Mesendoderm (in vitro differentiated cells): ENCODE measurements around the gene BOC.

Experiments
- DNase-seq: peaks from one replicate; pipeline ENCODE4 v3.0.0; 2013
- H2AK5ac ChIP-seq: 2 replicates; pipeline ENCODE4 v1.6.1; 2013; ENCODE audit warnings: low read length, inconsistent platforms
- H2BK120ac ChIP-seq: 2 replicates; pipeline ENCODE4 v1.6.1; 2013; ENCODE audit warnings: low read depth, mild to moderate bottlenecking, low read length, moderate library complexity, mixed read lengths
- H2BK15ac ChIP-seq: replicated peaks from 2 replicates; pipeline ENCODE4 v1.6.1; 2013; ENCODE audit warnings: low read depth, mild to moderate bottlenecking, moderate library complexity
- H2BK5ac ChIP-seq: 2 replicates; pipeline ENCODE4 v1.6.1; 2013; ENCODE audit warnings: low read length, inconsistent platforms
- H3K18ac ChIP-seq: 2 replicates; pipeline ENCODE4 v1.6.1; 2013; ENCODE audit warnings: mild to moderate bottlenecking, low read length, mixed read lengths
- H3K23ac ChIP-seq: one replicate; pipeline ENCODE4 v1.6.1; 2013; ENCODE audit warnings: low read length
- H3K27ac ChIP-seq: 2 replicates; pipeline ENCODE4 v1.5.1; 2013; ENCODE audit warnings: low read depth, mild to moderate bottlenecking, inconsistent platforms, low read length, moderate library complexity
- H3K27me3 ChIP-seq: 2 replicates; pipeline ENCODE4 v1.6.1; 2013; ENCODE audit warnings: low read length, control low read depth, mild to moderate bottlenecking, inconsistent platforms; ENCODE audit not compliant: insufficient read depth, poor library complexity
- H3K36me3 ChIP-seq: 2 replicates; pipeline ENCODE4 v1.6.1; 2013; ENCODE audit warnings: low read length, inconsistent platforms; ENCODE audit not compliant: control insufficient read depth, insufficient read depth
- H3K4ac ChIP-seq: one replicate; pipeline ENCODE4 v1.6.1; 2013; ENCODE audit warnings: low read depth, mild to moderate bottlenecking, low read length, moderate library complexity
- H3K4me1 ChIP-seq: 2 replicates; pipeline ENCODE4 v1.6.1; 2013; ENCODE audit warnings: low read depth, low read length, inconsistent platforms; ENCODE audit not compliant: control insufficient read depth
- H3K4me2 ChIP-seq: 2 replicates; pipeline ENCODE4 v1.6.1; 2013; ENCODE audit warnings: low read length
- H3K4me3 ChIP-seq: 2 replicates; pipeline ENCODE4 v1.5.1; 2013; ENCODE audit warnings: mild to moderate bottlenecking, low read length
- H3K56ac ChIP-seq: one replicate; pipeline ENCODE4 v1.6.1; 2013; ENCODE audit warnings: low read length
- H3K79me1 ChIP-seq: 2 replicates; pipeline ENCODE4 v1.6.1; 2013; ENCODE audit warnings: low read length, inconsistent platforms
- H3K79me2 ChIP-seq: 2 replicates; pipeline ENCODE4 v1.6.1; 2013; ENCODE audit warnings: mild to moderate bottlenecking, low read length; ENCODE audit not compliant: control insufficient read depth, insufficient read depth
- H3K9ac ChIP-seq: 2 replicates; pipeline ENCODE4 v1.6.1; 2013; ENCODE audit warnings: low read length, inconsistent platforms
- H4K5ac ChIP-seq: one replicate; pipeline ENCODE4 v1.6.1; 2013; ENCODE audit warnings: low read length
- H4K8ac ChIP-seq: one replicate; pipeline ENCODE4 v1.6.1; 2013; ENCODE audit warnings: low read depth, mild to moderate bottlenecking, control low read depth, low read length, moderate library complexity
- WGBS: extraction: QIAGEN DNeasy Blood & Tissue Kit; methylation state at CpG from one replicate; pipeline ENCODE4 v1.1.7; 2013; ENCODE audit warnings: low lambda C conversion rate, missing lambda C conversion rate; ENCODE audit not compliant: insufficient coverage; ENCODE audit errors: extremely low coverage; 5-methylcytosine and 5-hydroxymethylcytosine counted together

Gene BOC

GRCh38 chr3:113243071-113243470, 31.7 kb downstream of the BOC start:
- H2BK5ac ChIP-seq = no peak overlapping the region
- no peaks in the 10 kb centered on the region for H3K79me1 ChIP-seq

GRCh38 chr3:113243846-113244245, 32.5 kb downstream of the BOC start:
- no peak overlapping the region for H2BK5ac ChIP-seq
- peaks cover 20% of the 10 kb centered on the region for H3K4me1 ChIP-seq
- no peak overlapping the region for H2BK120ac ChIP-seq
- no peaks in the 10 kb centered on the region for H3K79me1 ChIP-seq
- no peak overlapping the region for H3K4me2 ChIP-seq
- H3K23ac ChIP-seq = no peak overlapping the region
- no peak overlapping the region for H2AK5ac ChIP-seq
- no peak overlapping the region for H3K9ac ChIP-seq
- no CpG with 5 or more reads among the region's 3 CpGs for WGBS
- peak; percentile 69 for DNase-seq
- no peak overlapping the region for H4K8ac ChIP-seq
- no peaks in the 10 kb centered on the region for H3K27me3 ChIP-seq
- H3K79me2 ChIP-seq = no peaks in the 10 kb centered on the region
- H4K5ac ChIP-seq = no peak overlapping the region
- no peak overlapping the region for H3K18ac ChIP-seq
- no peak overlapping the region for H3K27ac ChIP-seq
- H3K4ac ChIP-seq = no peak overlapping the region
- H3K56ac ChIP-seq = no peak overlapping the region
- no peak overlapping the region for H2BK15ac ChIP-seq
- no peaks in the 10 kb centered on the region for H3K36me3 ChIP-seq
- H3K4me3 ChIP-seq = no peak overlapping the region

More at GRCh38 chr3:113243071-113243470, 31.7 kb downstream of the BOC start:
- no peak overlapping the region for H2AK5ac ChIP-seq
- H3K18ac ChIP-seq = no peak overlapping the region
- no peak overlapping the region for H3K9ac ChIP-seq
- no peak overlapping the region for H4K5ac ChIP-seq
- no peak overlapping the region for H3K23ac ChIP-seq
- H3K56ac ChIP-seq = no peak overlapping the region
- peaks cover 20% of the 10 kb centered on the region for H3K4me1 ChIP-seq
- H4K8ac ChIP-seq = no peak overlapping the region
- WGBS = no CpG with 5 or more reads among the region's 2 CpGs
- H3K4ac ChIP-seq = no peak overlapping the region
- H3K36me3 ChIP-seq = no peaks in the 10 kb centered on the region
- no peak overlapping the region for H3K4me3 ChIP-seq
- H3K27me3 ChIP-seq = no peaks in the 10 kb centered on the region
- H3K27ac ChIP-seq = no peak overlapping the region
- peak; percentile 82 for DNase-seq
- H3K79me2 ChIP-seq = no peaks in the 10 kb centered on the region
- no peak overlapping the region for H3K4me2 ChIP-seq
- H2BK120ac ChIP-seq = no peak overlapping the region
- H2BK15ac ChIP-seq = no peak overlapping the region

GRCh38 chr3:113245761-113246161, 34.4 kb downstream of the BOC start:
- Histone ChIP-seq H3K9ac (no peak overlapping the region), H3K36me3 (no peaks in the 10 kb centered on the region), H3K23ac (no peak overlapping the region), H2BK15ac (no peak overlapping the region), H2BK120ac (no peak overlapping the region), H3K4ac (no peak overlapping the region), H3K27ac (no peak overlapping the region), H2BK5ac (no peak overlapping the region), H3K4me1 (peaks cover 14% of the 10 kb centered on the region), H3K18ac (no peak overlapping the region), H3K4me3 (no peak overlapping the region), H3K79me2 (no peaks in the 10 kb centered on the region), H3K27me3 (no peaks in the 10 kb centered on the region), H3K79me1 (no peaks in the 10 kb centered on the region), H3K56ac (no peak overlapping the region), H3K4me2 (no peak overlapping the region), H4K8ac (no peak overlapping the region), H4K5ac (no peak overlapping the region), H2AK5ac (no peak overlapping the region)
- WGBS = no CpG with 5 or more reads among the region's 5 CpGs
- no peak for DNase-seq

GRCh38 chr3:113247068-113247467, 35.7 kb downstream of the BOC start:
- Histone ChIP-seq H3K4me1 (peaks cover 8% of the 10 kb centered on the region), H3K23ac (no peak overlapping the region), H2BK5ac (no peak overlapping the region), H3K27ac (no peak overlapping the region), H3K18ac (no peak overlapping the region), H3K9ac (no peak overlapping the region), H3K56ac (no peak overlapping the region), H3K27me3 (no peaks in the 10 kb centered on the region), H3K36me3 (no peaks in the 10 kb centered on the region), H2BK15ac (no peak overlapping the region), H3K4me2 (no peak overlapping the region), H2BK120ac (no peak overlapping the region), H2AK5ac (no peak overlapping the region), H3K4me3 (no peak overlapping the region), H3K79me1 (no peaks in the 10 kb centered on the region), H4K8ac (no peak overlapping the region), H3K79me2 (no peaks in the 10 kb centered on the region), H3K4ac (no peak overlapping the region), H4K5ac (no peak overlapping the region)
- DNase-seq = no peak

GRCh38 chr3:113247675-113248458, 36.5 kb downstream of the BOC start:
- no CpG with 5 or more reads among the region's 7 CpGs for WGBS
- Histone ChIP-seq H3K4me1 (peaks cover 4% of the 10 kb centered on the region), H3K27ac (no peak overlapping the region)

GRCh38 chr3:113249111-113249510, 37.8 kb downstream of the BOC start:
- Histone ChIP-seq H2BK120ac (no peak overlapping the region), H3K9ac (no peak overlapping the region), H3K4me1 (no peaks in the 10 kb centered on the region), H3K56ac (no peak overlapping the region), H4K5ac (no peak overlapping the region), H3K4ac (no peak overlapping the region), H3K18ac (no peak overlapping the region), H3K27ac (no peak overlapping the region), H2AK5ac (no peak overlapping the region), H3K27me3 (no peaks in the 10 kb centered on the region), H3K79me1 (no peaks in the 10 kb centered on the region), H3K36me3 (no peaks in the 10 kb centered on the region), H2BK5ac (no peak overlapping the region), H3K79me2 (no peaks in the 10 kb centered on the region), H3K4me2 (no peak overlapping the region), H3K4me3 (no peak overlapping the region), H2BK15ac (no peak overlapping the region), H3K23ac (no peak overlapping the region), H4K8ac (no peak overlapping the region)
- no peak for DNase-seq
- WGBS = no CpG with 5 or more reads among the region's 3 CpGs

More at GRCh38 chr3:113247675-113248458, 36.5 kb downstream of the BOC start:
- H3K27me3 ChIP-seq = no peaks in the 10 kb centered on the region
- H3K4me2 ChIP-seq = no peak overlapping the region
- no peak overlapping the region for H2BK5ac ChIP-seq
- H3K4ac ChIP-seq = no peak overlapping the region
- H3K9ac ChIP-seq = no peak overlapping the region
- DNase-seq = no peak
- H3K18ac ChIP-seq = no peak overlapping the region
- H2BK15ac ChIP-seq = no peak overlapping the region
- H2AK5ac ChIP-seq = no peak overlapping the region
- H3K23ac ChIP-seq = no peak overlapping the region
- no peaks in the 10 kb centered on the region for H3K36me3 ChIP-seq
- no peaks in the 10 kb centered on the region for H3K79me1 ChIP-seq
- H3K79me2 ChIP-seq = no peaks in the 10 kb centered on the region
- no peak overlapping the region for H4K8ac ChIP-seq
- no peak overlapping the region for H3K56ac ChIP-seq
- H4K5ac ChIP-seq = no peak overlapping the region
- H2BK120ac ChIP-seq = no peak overlapping the region
- no peak overlapping the region for H3K4me3 ChIP-seq
